HL-60/S4 treated with phorbol 12-myristate 13-acetate at 8.2 ng/mL for 4 days and 3 days (cell line): Measurements from ENCODE around the gene COL18A1.
"Not testable (repeated sequence)": the region's sequence is repeated elsewhere in the genome, so short reads cannot be mapped to it uniquely, and the experiment has no call there.

Source experiments
- in situ Hi-C: fragments of 300-500 bp; cut with MboI; formaldehyde crosslinking; loops from 2 replicates; pipeline ENCODE4 v1.15.0; 2022; ENCODE audit warnings: low sequenced_read_pairs

Gene COL18A1

GRCh38 chr21:45528028-45528705 lies 123.2 kb downstream of the COL18A1 start:
- in situ Hi-C loops = no loop called here

GRCh38 chr21:45528981-45529784 lies 124.2 kb downstream of the COL18A1 start:
- in situ Hi-C loops = no loop called here

- in situ Hi-C loops = no loop called here
These were observed 124.9 kb downstream of the COL18A1 start for GRCh38 chr21:45529785-45530422.

GRCh38 chr21:45530423-45531113 lies 125.6 kb downstream of the COL18A1 start:
- in situ Hi-C loops = no loop called here

GRCh38 chr21:45531114-45531392 lies 126.1 kb downstream of the COL18A1 start:
- in situ Hi-C loops = not testable (repeated sequence)

GRCh38 chr21:45531393-45532215 lies 126.6 kb downstream of the COL18A1 start:
- in situ Hi-C loops = no loop called here

- in situ Hi-C loops = no loop called here
These were observed 127.9 kb downstream of the COL18A1 start for GRCh38 chr21:45532826-45533360.

GRCh38 chr21:45533361-45533845 lies 128.4 kb downstream of the COL18A1 start:
- in situ Hi-C loops = no loop called here

GRCh38 chr21:45533846-45534635 lies 129.1 kb downstream of the COL18A1 start:
- in situ Hi-C loops = no loop called here

- in situ Hi-C loops = no loop called here
These were observed 129.8 kb downstream of the COL18A1 start for GRCh38 chr21:45534636-45535331.

- in situ Hi-C loops = no loop called here
These were observed 130.5 kb downstream of the COL18A1 start for GRCh38 chr21:45535341-45536081.

GRCh38 chr21:45536301-45537081 lies 131.5 kb downstream of the COL18A1 start:
- in situ Hi-C loops = no loop called here

- in situ Hi-C loops = no loop called here
These were observed 132.3 kb downstream of the COL18A1 start for GRCh38 chr21:45537111-45537745.

- in situ Hi-C loops = no loop called here
These were observed 132.9 kb downstream of the COL18A1 start for GRCh38 chr21:45537746-45538291.

- in situ Hi-C loops = no loop called here
These were observed 133.5 kb downstream of the COL18A1 start for GRCh38 chr21:45538381-45539045.
